ENCODE measurements around the gene LTBP2. TPM values are rescaled to one million over a fixed set of nuclear protein-coding genes. Genes with fewer than 3 reads are reported as not detected.
A peak's percentile ranks its signal among the peaks of the same experiment; 100 is the strongest.

Gene LTBP2
- total RNA-seq, 1 donor from 2014 or later = 1.3 TPM

- no peak for TF ChIP-seq CTCF (conservative IDR thresholded peaks at IDR 0.05)
- Mint-ChIP-seq H3K27me3 (ENCODE audit: low read depth) (no peaks in the 10 kb centered on the region), H3K27ac (ENCODE audit: unreplicated experiment) (peak overlapping the region; percentile 27), H3K4me3 (no peak overlapping the region), H3K9me3 (no peaks in the 10 kb centered on the region), H3K36me3 (ENCODE audit: low read depth) (no peaks in the 10 kb centered on the region), H3K4me1 (no peaks in the 10 kb centered on the region)
- no peak for DNase-seq (ENCODE audit: low read depth, low spot score)
Observed at GRCh38 chr14:74582910-74583581, 29.0 kb downstream of the LTBP2 start.

- Mint-ChIP-seq H3K36me3 (ENCODE audit: low read depth) (no peaks in the 10 kb centered on the region), H3K27ac (ENCODE audit: unreplicated experiment) (no peak overlapping the region), H3K9me3 (no peaks in the 10 kb centered on the region), H3K27me3 (ENCODE audit: low read depth) (no peaks in the 10 kb centered on the region), H3K4me1 (peaks cover 5% of the 10 kb centered on the region), H3K4me3 (no peak overlapping the region)
- no peak for DNase-seq (ENCODE audit: low read depth, low spot score)
- no peak for TF ChIP-seq CTCF (conservative IDR thresholded peaks at IDR 0.05)
Observed at GRCh38 chr14:74580275-74580672, 31.8 kb downstream of the LTBP2 start.

GRCh38 chr14:74579447-74580274, 32.4 kb downstream of the LTBP2 start:
- Mint-ChIP-seq H3K4me3 (no peak overlapping the region), H3K36me3 (ENCODE audit: low read depth) (no peaks in the 10 kb centered on the region), H3K27ac (ENCODE audit: unreplicated experiment) (no peak overlapping the region), H3K27me3 (ENCODE audit: low read depth) (no peaks in the 10 kb centered on the region), H3K4me1 (peaks cover 5% of the 10 kb centered on the region), H3K9me3 (no peaks in the 10 kb centered on the region)
- TF ChIP-seq CTCF (conservative IDR thresholded peaks at IDR 0.05) = no peak
- no peak for DNase-seq (ENCODE audit: low read depth, low spot score)

- no peak for TF ChIP-seq CTCF (conservative IDR thresholded peaks at IDR 0.05)
- H3K9me3 Mint-ChIP-seq = no peaks in the 10 kb centered on the region
- H3K4me1 Mint-ChIP-seq = peaks cover 7% of the 10 kb centered on the region
- no peaks in the 10 kb centered on the region for H3K36me3 Mint-ChIP-seq (ENCODE audit: low read depth)
- no peak for DNase-seq (ENCODE audit: low read depth, low spot score)
- H3K4me3 Mint-ChIP-seq = no peak overlapping the region
- no peaks in the 10 kb centered on the region for H3K27me3 Mint-ChIP-seq (ENCODE audit: low read depth)
- H3K27ac Mint-ChIP-seq (ENCODE audit: unreplicated experiment) = no peak overlapping the region
Observed at GRCh38 chr14:74578479-74578878, 33.6 kb downstream of the LTBP2 start.

- Mint-ChIP-seq H3K27ac (ENCODE audit: unreplicated experiment) (no peak overlapping the region), H3K4me1 (peaks cover 12% of the 10 kb centered on the region), H3K9me3 (no peaks in the 10 kb centered on the region), H3K4me3 (no peak overlapping the region), H3K36me3 (ENCODE audit: low read depth) (no peaks in the 10 kb centered on the region), H3K27me3 (ENCODE audit: low read depth) (no peaks in the 10 kb centered on the region)
- no peak for DNase-seq (ENCODE audit: low read depth, low spot score)
- TF ChIP-seq CTCF (conservative IDR thresholded peaks at IDR 0.05) = no peak
Observed at GRCh38 chr14:74577948-74578275, 34.1 kb downstream of the LTBP2 start.
